ENCODE data around the gene FEZF2. TPM values are rescaled to one million over a fixed set of nuclear protein-coding genes. Genes with fewer than 3 reads are reported as not detected.

The FEZF2 gene
- total RNA-seq (2014; rRNA removed; shearing (Covaris generic)) = not detected in 2 replicates

- no peak for DNase-seq (ENCODE audit: low read depth)
Observed at GRCh38 chr3:62373215-62373614, at the start of gene FEZF2. Gene FEZF2 (minus strand): TSS chr3:62373550. CDS start chr3:62372868, 682 bp downstream.

DNA sequence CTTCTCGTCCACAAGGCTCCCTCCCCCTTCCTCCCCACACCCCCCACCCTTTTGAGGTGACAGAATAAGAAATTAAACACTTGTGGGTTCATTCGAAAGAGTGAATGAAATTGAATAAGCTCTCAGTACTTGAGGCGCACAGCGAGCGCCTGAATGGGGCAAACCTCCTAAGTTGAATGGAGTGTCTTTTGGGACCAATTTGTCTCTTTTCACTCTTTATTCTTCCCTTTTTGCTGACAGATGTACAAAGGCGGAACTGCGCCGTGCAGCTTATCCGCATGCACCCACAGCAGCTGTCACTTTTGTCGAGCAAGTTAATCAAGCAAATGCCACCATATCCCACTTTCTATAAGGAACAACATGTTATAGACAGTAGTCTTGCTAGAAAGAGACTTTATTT is 47.9 kb upstream of the FEZF2 start:
- DNase-seq (ENCODE audit: low read depth) = no peak

- DNase-seq (ENCODE audit: low read depth) = no peak
Observed at GRCh38 chr3:62416144-62416543, 42.8 kb upstream of the FEZF2 start.

GRCh38 chr3:62415312-62415801 is 42.0 kb upstream of the FEZF2 start:
- no peak for DNase-seq (ENCODE audit: low read depth)

DNA sequence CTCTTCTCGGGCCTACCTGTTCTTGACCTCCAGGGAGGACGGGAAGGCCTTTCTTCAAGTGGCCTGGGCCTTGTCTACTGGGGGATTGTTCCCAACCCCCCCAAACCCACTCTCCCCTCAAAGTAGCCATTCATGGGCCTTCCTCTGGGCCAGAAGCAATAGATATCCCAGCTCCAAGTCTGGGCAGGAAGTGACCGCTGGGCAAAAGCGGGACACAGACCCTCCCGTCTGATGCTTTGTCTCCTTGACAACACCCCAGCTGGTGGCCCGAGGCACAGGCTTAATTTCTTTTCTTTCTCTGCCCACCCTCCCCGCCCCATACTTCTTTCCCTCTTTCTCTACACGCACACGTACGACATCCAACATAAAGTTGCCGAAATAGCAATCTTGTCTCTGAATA is 41.4 kb upstream of the FEZF2 start:
- DNase-seq (ENCODE audit: low read depth) = no peak

GRCh38 chr3:62413687-62414086 is 40.3 kb upstream of the FEZF2 start:
- DNase-seq (ENCODE audit: low read depth) = no peak

DNA sequence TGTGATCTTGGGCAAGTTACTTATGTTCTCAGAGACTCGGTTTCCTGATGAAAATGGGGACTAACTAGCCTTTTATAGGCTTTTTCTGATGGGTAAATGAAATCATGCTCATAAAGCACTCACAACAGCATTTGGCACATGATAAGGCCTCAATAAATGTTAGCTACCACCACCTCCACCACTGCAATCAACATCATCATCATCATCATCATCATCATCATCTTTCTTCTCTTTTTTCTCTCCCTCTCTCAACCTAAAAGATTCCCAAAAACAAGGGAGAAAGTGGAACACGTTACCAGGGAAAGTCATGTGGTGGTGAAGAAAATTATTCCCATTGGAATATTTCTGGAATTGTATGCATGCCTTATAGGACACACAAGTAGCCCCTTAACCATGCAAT is 33.6 kb upstream of the FEZF2 start:
- no peak for DNase-seq (ENCODE audit: low read depth)

DNA sequence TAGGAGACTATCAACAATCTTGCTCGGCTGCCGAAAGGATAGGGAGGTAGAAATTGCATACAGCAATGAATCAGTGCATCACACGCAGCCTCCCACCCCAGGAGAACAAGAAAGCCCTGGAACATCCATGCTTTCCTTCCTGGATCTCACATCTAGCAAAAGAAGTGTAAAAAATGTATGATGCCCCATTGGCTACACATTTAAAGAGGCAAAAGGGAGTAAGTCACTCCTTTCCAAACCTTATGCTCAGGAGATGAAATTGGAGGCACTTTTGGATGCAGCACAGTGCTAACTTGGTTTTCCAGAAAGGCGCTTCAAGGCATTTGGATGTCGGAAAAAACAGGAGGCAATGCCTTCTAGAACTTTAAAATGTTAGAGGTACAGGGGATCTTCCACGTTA is 32.2 kb upstream of the FEZF2 start:
- no peak for DNase-seq (ENCODE audit: low read depth)

- no peak for DNase-seq (ENCODE audit: low read depth)
Observed at GRCh38 chr3:62405135-62405534, 31.8 kb upstream of the FEZF2 start.

GRCh38 chr3:62404321-62404720 is 31.0 kb upstream of the FEZF2 start:
- DNase-seq (ENCODE audit: low read depth) = no peak

DNA sequence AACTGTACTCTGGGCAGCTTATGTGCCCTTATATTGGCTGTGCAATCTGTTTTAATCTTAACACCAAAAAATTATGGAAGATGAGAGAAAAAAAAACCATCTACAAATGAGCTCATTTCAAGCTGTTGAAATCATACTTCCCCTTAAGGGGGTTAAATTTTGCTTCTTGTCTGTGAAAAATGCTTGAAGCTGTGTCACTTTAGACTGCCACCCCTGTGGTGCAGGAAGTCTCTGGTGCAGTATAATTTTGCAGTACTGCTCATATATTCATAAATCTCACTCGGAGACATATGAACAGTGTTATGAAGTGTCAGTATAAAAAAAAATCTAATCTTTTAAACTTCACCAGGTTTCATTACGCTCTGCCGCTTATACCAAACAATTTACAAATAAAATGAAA is 30.4 kb upstream of the FEZF2 start:
- no peak for DNase-seq (ENCODE audit: low read depth)

DNA sequence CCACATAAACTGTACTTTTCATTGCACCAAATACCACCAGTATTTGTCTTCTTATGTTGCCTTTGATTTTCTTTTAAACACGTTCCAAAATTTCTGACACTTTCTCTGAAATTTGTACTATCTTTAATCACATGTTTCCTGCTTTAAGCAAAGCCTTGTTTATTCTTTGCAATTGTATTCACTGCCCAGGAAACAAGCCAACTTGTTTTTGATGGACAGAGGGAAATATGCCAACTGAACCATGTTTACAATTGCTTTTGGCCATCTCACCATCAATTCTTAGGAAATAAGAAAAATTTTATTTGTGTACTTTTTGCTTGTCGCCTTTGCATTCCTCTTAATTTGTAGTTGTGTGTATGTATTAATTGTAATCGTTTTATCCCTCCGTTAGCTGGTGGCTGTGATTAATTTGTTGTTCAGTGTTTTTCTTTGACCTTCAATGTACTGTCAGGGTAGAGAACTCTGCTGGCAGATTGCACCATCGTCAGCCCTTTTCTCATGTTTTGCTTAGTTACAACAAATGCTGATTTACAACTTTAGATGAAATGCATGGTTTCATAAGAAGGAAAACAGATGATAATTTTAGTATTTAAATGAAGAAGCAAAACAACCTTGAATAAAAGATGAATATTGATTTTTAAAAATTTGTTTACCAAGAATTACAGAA is 19.4 kb upstream of the FEZF2 start:
- DNase-seq (ENCODE audit: low read depth) = no peak

DNA sequence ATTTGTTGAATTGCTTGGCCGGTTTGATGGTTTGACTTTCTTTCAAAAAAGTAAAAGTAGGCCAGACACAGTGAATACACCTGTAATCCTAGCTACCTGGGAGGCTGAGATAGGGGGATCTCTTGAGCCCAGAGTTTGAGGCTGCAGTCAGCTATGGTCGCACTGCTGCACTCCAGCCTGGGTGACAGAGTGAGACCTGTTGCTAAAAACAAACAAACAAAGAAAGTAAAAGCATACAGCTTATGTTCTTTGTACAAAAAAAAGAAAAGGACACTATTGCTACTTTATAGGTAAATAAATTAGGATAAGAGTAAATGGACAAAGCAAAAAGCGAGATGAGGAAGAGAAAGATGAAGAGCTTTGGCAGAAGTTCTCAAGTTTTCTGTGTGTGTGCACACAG is 13.9 kb upstream of the FEZF2 start:
- no peak for DNase-seq (ENCODE audit: low read depth)

DNA sequence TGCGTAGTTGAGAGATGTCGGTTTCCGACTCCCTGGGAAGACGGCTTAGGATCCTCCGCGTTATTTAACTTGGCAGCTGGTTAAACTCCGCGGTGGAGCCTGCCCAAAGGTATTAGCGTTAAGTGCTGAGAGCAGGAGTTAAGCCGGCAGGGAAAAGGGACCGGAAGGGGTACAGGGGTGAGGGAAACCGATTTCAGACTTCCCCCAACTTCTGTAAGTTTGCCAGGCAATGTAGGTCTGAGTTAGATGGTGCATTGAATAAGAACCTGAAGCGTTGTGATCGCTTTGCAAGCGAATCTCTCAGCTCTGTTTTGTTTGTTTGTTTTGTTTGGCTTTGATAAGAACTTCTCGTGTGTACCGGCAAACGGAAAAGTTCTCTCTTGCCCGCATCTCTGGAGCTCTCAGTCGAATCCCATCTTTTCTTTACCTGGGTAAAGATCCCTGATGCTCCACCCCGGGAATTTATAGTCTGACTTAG is 6.0 kb upstream of the FEZF2 start:
- DNase-seq (ENCODE audit: low read depth) = no peak

- no peak for DNase-seq (ENCODE audit: low read depth)
Observed at GRCh38 chr3:62378921-62379320, 5.6 kb upstream of the FEZF2 start.

DNA sequence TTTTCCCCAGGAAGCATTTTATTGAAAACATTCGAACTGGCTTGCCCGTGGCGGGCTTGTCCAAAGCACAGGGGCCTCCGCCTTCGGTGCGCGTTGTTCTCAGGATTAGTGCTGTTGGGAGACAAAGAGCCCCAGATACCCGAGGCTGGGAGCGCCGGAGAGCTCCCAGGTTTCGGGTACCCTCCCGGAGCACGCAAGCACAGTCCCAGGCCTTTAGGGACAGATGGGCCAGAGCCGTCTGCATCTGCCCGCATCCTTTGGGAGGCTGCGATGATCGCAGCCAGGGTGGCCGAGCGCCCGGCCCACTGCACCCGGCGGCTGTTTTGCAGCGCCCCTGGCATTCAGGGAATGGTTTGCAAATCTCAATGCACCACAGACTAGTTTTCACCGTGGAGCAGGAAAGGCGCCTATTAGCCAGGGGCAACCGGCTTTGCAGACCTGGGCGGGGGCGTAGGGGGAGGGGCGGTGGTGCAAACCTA is 5.0 kb upstream of the FEZF2 start:
- no peak for DNase-seq (ENCODE audit: low read depth)

- DNase-seq (ENCODE audit: low read depth) = no peak
Observed at GRCh38 chr3:62376906-62377877, 3.8 kb upstream of the FEZF2 start.

DNA sequence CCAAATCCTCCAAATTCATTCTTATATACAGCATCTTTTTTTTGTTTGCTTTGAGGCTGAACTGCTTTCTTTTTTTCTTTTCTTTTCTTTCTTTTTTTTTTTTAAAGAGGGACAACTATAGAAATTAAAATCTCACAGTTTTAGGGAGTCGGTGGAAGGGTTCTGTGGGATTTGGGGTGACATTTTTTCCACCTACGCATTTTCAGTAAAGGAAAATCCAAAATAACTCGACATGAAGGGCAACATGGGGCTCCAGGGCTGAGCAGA is 3.0 kb upstream of the FEZF2 start:
- no peak for DNase-seq (ENCODE audit: low read depth)

- no peak for DNase-seq (ENCODE audit: low read depth)
Observed at GRCh38 chr3:62375655-62376453, 2.5 kb upstream of the FEZF2 start.

GRCh38 chr3:62374341-62375218 is 1.2 kb upstream of the FEZF2 start:
- DNase-seq (ENCODE audit: low read depth) = peak; percentile 7

DNA sequence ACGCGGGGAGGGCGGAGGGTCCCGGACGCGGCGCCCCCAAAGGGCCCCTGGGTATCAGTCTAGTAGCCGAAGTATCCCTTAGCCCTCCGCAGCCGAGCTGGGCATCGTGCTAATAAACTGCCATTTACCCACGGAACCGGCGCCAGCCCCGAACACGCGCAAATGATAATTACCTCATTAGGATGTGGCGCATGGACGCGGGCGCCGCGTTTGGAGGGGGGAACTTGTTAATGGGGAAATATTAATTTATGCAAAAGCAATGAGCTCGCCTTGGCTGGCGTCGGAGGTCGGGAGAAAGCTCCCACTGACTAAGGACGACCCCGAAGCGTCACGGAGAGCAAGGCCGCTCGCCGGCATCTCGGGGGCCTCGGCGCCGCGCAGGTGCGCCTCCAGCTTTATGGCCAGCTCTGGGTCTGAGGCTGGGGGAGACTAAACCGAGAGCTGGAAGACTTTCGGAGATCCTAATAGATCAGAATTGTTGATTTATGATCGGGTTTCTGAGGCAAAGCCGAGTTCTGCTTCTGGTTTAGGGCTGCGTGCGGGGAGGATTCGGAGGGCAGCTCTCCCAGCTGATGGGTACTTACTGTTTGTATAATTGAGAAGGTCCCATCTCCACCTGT is 474 bp upstream of the FEZF2 start:
- DNase-seq (ENCODE audit: low read depth) = no peak
